Stimulated activated effector memory CD8-positive, alpha-beta T cell treated with anti-CD3 and anti-CD28 coated beads, Interleukin-12 subunit alpha, Interleukin-12 subunit beta, amount 100 ng/mL, for 72 hours (primary cell): Measurements from ENCODE around the gene SAA4.
"Not testable (repeated sequence)": the region's sequence is repeated elsewhere in the genome, so short reads cannot be mapped to it uniquely, and the experiment has no call there.

Experiments used
- ATAC-seq: fragments of 150-1000 bp; cut with Tn5 transposase; 2 replicates; pipeline ENCODE4 v1.10.0; 2021
- DNase-seq, 2 donors: peaks; one replicate each; pipeline ENCODE4 v3.0.0; 2021 to 2022; ENCODE audit warnings: low spot score in 2 of 2
- H3K27ac Mint-ChIP-seq: one replicate; pipeline ENCODE4 v1.8.0; 2022; ENCODE audit warnings: mild to moderate bottlenecking, mixed read lengths
- H3K36me3 Mint-ChIP-seq: one replicate; pipeline ENCODE4 v1.8.0; 2022; ENCODE audit warnings: mild to moderate bottlenecking, mixed read lengths
- H3K4me1 Mint-ChIP-seq: one replicate; pipeline ENCODE4 v1.8.0; 2022; ENCODE audit warnings: mixed read lengths
- H3K4me3 Mint-ChIP-seq: one replicate; pipeline ENCODE4 v1.8.0; 2022; ENCODE audit warnings: mild to moderate bottlenecking, mixed read lengths
- H3K9me3 Mint-ChIP-seq: one replicate; pipeline ENCODE4 v1.8.0; 2022; ENCODE audit warnings: mixed read lengths

SAA4 gene

GRCh38 chr11:18236664-18237356, at the start of gene SAA4:
Gene SAA4, minus strand, starts transcription at chr11:18236802. Its CDS starts 876 bp downstream, at chr11:18235926.
- H3K4me3 Mint-ChIP-seq = no peak within 1 kb of the TSS
- DNase-seq (no peak), ATAC-seq (no peak)
- no peak within 1 kb of the TSS for H3K27ac Mint-ChIP-seq
- no peaks in the 10 kb centered on the region for H3K4me1 Mint-ChIP-seq
- H3K9me3 Mint-ChIP-seq = no peaks in the 10 kb centered on the region
- no peaks in the 10 kb centered on the region for H3K36me3 Mint-ChIP-seq

GRCh38 chr11:18285841-18286240, 49.2 kb upstream of the SAA4 start:
- H3K9me3 Mint-ChIP-seq = no peaks in the 10 kb centered on the region
- DNase-seq (no peak), ATAC-seq (no peak)
- peaks cover 86% of the 10 kb centered on the region for H3K36me3 Mint-ChIP-seq
- no peak overlapping the region for H3K4me3 Mint-ChIP-seq
- peaks cover under 1% of the 10 kb centered on the region for H3K4me1 Mint-ChIP-seq
- H3K27ac Mint-ChIP-seq = no peak overlapping the region

- no peak for ATAC-seq
- Mint-ChIP-seq H3K4me1 (peaks cover 8% of the 10 kb centered on the region), H3K36me3 (peaks cover 91% of the 10 kb centered on the region), H3K27ac (no peak overlapping the region), H3K9me3 (no peaks in the 10 kb centered on the region), H3K4me3 (no peak overlapping the region)
- no peak for DNase-seq
Measured at GRCh38 chr11:18282626-18283025, 46.0 kb upstream of the SAA4 start.

DNA sequence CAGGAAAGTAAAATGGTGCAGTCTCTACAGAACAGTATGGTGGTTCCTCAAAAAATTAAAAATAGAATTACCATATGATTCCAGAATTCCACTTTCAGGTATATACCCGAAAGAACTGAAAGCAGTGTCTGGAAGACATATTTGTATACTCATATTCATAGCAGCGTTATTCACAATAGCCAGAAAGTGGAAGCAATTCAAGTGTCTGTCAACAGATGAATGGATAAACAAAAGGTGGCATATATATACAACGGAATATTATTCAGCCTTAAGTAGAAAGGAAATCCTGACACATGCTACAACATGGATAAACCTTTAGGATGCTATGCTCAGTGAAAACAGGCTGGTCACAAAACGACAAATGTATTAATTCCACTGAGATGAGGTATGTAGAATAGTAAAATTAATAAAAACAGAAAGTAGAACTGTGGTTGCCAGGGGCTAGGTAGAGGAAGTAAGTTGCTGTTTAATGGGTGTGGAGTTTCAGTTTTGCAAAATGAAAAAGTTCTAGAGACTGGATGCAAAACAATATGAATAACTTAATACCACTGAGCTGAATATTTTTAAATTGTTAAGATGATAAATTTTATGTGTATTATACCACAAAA, 43.9 kb upstream of the SAA4 start:
- Mint-ChIP-seq H3K4me3 (no peak overlapping the region), H3K36me3 (peaks cover 71% of the 10 kb centered on the region), H3K27ac (peak overlapping the region; percentile 78)

GRCh38 chr11:18277565-18278271, 41.1 kb upstream of the SAA4 start:
- Mint-ChIP-seq H3K4me1 (peaks cover 8% of the 10 kb centered on the region), H3K9me3 (no peaks in the 10 kb centered on the region), H3K4me3 (no peak overlapping the region), H3K27ac (no peak overlapping the region), H3K36me3 (peaks cover 42% of the 10 kb centered on the region)
- DNase-seq (no peak), ATAC-seq (no peak)

More for the DNA sequence above, 43.9 kb upstream of the SAA4 start:
- ATAC-seq (peak; percentile 64), DNase-seq (no peak)
- Mint-ChIP-seq H3K9me3 (no peaks in the 10 kb centered on the region), H3K4me1 (peaks cover 8% of the 10 kb centered on the region)

DNA sequence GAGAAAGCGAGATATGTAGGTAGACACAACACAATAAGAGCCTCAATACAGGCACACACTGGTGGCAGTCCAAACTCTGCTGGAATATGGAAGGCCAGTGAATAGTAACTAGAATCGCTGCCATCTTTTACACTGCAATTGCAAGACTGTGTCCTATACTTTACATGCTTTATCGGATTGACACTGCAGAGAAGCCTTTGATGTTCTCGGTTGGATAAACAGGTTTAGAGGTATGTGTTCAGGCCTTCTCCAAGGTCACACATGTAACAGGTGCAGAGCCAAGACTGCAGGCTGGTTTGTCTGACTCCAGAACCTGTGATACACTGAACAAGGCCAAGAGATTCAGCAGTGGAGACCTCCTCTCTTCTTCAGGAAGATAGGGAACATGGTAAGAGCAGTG, 34.6 kb upstream of the SAA4 start:
- Mint-ChIP-seq H3K4me1 (peaks cover 8% of the 10 kb centered on the region), H3K9me3 (no peaks in the 10 kb centered on the region), H3K36me3 (no peaks in the 10 kb centered on the region), H3K4me3 (no peak overlapping the region), H3K27ac (peak overlapping the region; percentile 42)
- no peak for DNase-seq
- ATAC-seq = no peak

DNA sequence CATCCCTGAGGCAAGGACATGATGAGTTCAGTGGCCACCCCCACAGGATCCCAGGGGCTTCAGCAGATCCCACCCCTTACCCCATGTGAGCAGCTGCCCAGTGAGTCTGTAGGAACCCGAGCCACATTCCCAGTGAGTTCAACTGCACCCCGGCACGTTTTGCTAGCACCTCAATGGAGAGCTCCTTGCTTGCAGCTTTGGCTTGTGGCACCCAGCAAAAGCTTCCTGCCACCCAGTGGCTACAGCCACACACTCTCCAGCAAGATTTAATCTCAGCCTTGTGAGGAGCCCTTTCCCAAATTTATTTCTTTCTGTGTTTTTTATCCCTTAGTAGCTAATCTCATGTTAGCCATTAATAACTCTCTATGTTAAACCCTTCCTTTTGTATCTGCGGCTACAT, 33.5 kb upstream of the SAA4 start:
- Mint-ChIP-seq H3K4me1 (peaks cover 11% of the 10 kb centered on the region), H3K27ac (peak overlapping the region; percentile 42), H3K36me3 (no peaks in the 10 kb centered on the region), H3K9me3 (no peaks in the 10 kb centered on the region), H3K4me3 (no peak overlapping the region)
- DNase-seq (no peak), ATAC-seq (no peak)

- not testable (repeated sequence) for H3K9me3 Mint-ChIP-seq, H3K36me3 Mint-ChIP-seq, ATAC-seq, DNase-seq, H3K4me3 Mint-ChIP-seq, H3K27ac Mint-ChIP-seq
- H3K4me1 Mint-ChIP-seq = peaks cover 19% of the 10 kb centered on the region
Measured at GRCh38 chr11:18269252-18269651, 32.6 kb upstream of the SAA4 start.

DNA sequence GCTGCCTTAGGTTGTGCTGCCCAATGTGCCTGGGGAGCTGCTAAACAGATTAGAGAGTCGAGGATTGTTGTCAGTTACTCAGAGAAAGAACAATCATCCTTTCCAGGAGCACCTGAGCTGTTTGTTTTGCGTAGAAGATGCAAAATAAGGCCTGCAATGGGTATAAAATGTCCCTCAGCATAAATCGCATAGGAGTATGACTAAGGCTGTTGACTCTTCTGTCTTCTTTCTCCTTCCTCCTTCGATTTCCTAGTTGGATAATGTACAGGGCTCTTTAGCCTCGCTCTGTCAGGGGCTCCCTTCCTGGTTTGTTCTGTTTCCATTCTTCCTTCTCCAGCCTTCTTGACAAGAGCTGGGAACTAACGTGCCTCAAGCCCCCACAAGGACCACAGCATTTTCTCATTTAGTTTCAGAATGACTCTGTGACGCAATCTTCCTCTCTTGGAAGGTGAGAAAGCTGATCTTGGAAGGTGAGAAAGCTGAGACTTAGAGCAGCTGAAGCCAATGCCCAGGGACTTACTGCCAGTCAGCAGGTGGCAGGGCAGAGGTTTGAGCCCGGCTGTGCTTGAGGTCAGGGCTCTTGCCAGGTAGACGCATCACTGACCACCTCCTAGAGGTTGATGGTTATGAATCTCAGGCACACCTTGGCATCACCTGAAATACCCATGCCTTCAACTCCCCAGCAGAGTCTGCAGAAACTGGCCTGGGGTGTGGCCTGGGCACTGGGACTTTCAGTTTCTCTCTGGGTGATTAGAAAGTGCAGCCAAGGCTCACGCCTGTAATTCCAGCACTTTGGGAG, 30.9 kb upstream of the SAA4 start:
- DNase-seq, H3K36me3 Mint-ChIP-seq, H3K9me3 Mint-ChIP-seq, H3K27ac Mint-ChIP-seq: not testable (repeated sequence)
- peaks cover 26% of the 10 kb centered on the region for H3K4me1 Mint-ChIP-seq
- peak; percentile 81 for ATAC-seq
- peak overlapping the region; percentile 43 for H3K4me3 Mint-ChIP-seq

DNA sequence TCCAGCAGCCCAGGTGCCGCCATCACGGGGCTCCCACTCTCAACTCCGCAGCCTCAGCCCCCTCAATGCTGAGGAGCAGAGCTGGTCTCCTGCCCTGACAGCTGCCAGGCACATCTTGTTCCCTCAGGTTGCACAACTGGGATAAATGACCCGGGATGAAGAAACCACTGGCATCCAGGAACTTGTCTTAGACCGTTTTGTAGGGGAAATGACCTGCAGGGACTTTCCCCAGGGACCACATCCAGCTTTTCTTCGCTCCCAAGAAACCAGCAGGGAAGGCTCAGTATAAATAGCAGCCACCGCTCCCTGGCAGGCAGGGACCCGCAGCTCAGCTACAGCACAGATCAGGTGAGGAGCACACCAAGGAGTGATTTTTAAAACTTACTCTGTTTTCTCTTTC, 29.3 kb upstream of the SAA4 start, which contains the start of gene SAA1:
SAA1 (plus strand) TSS at position 316 of the 400 bp plus-strand sequence. CDS start 624 bp downstream, outside the sequence.
- Mint-ChIP-seq H3K9me3 (no peaks in the 10 kb centered on the region), H3K4me3 (no peak within 1 kb of the TSS), H3K4me1 (peaks cover 26% of the 10 kb centered on the region), H3K27ac (no peak within 1 kb of the TSS), H3K36me3 (no peaks in the 10 kb centered on the region)
- DNase-seq = no peak
- no peak for ATAC-seq

DNA sequence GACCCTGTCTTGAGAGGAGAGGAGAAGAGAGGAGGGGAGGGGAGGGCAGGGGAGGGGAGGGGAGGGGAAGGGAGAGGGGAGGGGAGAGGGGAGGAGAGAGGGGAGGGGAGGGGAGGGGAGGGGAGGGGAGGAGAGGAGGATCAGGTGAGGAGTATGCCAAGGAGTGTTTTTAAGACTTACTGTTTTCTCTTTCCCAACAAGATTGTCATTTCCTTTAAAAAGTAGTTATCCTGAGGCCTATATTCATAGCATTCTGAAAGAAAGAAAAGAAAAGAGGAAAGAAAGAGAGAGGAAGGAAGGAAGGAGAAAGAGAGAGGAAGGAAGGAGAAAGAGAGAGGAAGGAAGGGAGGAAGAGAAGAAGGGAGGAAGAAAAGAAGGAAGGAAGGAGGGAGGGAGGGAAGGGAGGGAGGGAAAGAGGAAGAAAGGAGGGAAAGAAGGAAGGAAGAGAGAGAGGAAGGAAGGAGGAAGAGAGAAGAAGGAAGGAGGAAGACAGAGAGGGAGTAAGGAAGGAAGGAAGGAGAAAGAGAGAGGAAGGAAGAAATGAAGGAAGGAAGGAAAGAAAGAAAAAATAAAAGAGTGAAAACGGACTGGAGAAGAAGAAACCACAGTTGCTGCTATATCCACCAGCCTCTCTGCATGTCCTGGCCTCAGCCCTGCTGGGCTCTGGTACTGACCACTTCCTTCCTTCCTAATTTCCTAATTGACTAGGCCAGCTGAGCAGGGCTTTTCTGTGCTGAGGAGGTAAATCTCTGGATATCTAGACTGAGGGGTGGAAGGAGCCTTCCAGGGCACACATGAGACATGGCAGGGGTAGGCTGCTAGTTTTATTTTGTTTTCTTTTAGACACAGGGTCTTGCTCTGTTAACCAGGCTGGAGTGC, 28.3 kb upstream of the SAA4 start:
- no peak overlapping the region for H3K4me3 Mint-ChIP-seq
- H3K27ac Mint-ChIP-seq = no peak overlapping the region
- DNase-seq (no peak), ATAC-seq (no peak)
- H3K9me3 Mint-ChIP-seq = no peaks in the 10 kb centered on the region
- no peaks in the 10 kb centered on the region for H3K36me3 Mint-ChIP-seq
- peaks cover 26% of the 10 kb centered on the region for H3K4me1 Mint-ChIP-seq

DNA sequence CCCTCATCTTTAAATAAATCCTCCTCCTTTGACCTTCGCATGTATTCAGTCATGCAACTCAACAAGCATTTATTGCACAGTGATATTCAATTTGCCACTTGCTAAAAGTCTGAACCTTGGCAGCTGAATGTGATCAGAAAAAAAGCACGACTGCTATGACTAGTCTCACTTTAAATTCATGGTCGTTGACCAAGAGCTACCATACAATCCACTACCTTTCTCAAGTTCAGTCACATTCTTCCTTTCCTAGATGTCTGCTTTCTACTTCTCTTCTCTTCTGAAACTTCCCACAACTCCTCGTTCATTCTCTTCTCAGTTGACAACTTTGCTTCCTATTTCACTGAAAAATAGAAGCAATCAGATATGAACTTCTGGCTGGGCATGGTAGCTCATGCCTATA, 27.4 kb upstream of the SAA4 start:
- H3K27ac Mint-ChIP-seq = no peak overlapping the region
- DNase-seq (no peak), ATAC-seq (peak; percentile 54)
- H3K4me3 Mint-ChIP-seq = no peak overlapping the region
- H3K9me3 Mint-ChIP-seq = no peaks in the 10 kb centered on the region
- peaks cover 26% of the 10 kb centered on the region for H3K4me1 Mint-ChIP-seq
- no peaks in the 10 kb centered on the region for H3K36me3 Mint-ChIP-seq

GRCh38 chr11:18262681-18263350, 26.2 kb upstream of the SAA4 start:
- H3K4me1 Mint-ChIP-seq = peaks cover 21% of the 10 kb centered on the region
- not testable (repeated sequence) for H3K27ac Mint-ChIP-seq, ATAC-seq, H3K9me3 Mint-ChIP-seq, H3K4me3 Mint-ChIP-seq, H3K36me3 Mint-ChIP-seq
- peak in 1 of 2 donors; percentile 7 for DNase-seq

- H3K4me3 Mint-ChIP-seq = no peak overlapping the region
- H3K9me3 Mint-ChIP-seq = no peaks in the 10 kb centered on the region
- ATAC-seq (no peak), DNase-seq (peak in 1 of 2 donors; percentile 22)
- H3K36me3 Mint-ChIP-seq = no peaks in the 10 kb centered on the region
- H3K27ac Mint-ChIP-seq = no peak overlapping the region
- H3K4me1 Mint-ChIP-seq = peaks cover 18% of the 10 kb centered on the region
Measured at GRCh38 chr11:18261721-18262120, 25.1 kb upstream of the SAA4 start.
